Ammon's horn (tissue), 1 donor: ENCODE results near the gene KIF6.

ENCODE experiments used
- DNase-seq: peaks from one replicate; pipeline ENCODE4 v3.0.0-alpha.2; 2016; ENCODE audit warnings: low spot score

The KIF6 gene

GRCh38 chr6:39451831-39452230, 273.4 kb downstream of the KIF6 start:
- DNase-seq: no peak

DNA sequence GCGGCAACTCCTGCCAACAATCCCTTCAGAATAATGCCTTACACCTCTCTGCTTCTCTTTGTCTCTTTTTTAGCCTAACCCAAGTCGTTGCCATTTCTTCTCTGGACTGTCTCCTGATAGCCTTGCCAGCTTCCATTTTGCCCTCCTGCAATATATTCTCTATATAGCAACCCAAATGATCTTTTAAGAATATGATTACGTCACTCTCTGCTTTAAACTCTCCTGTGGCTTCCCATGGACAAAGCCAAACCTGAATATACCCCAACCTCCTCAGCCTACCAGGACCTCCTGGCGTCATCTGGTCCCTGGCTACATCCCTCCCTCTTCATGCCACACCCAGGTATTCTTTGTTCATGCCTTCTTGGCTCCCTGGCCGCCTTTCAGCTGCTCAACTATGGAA, 276.2 kb downstream of the KIF6 start:
- no peak for DNase-seq

- DNase-seq: no peak
Measured at GRCh38 chr6:39446909-39447308, 278.3 kb downstream of the KIF6 start.

DNA sequence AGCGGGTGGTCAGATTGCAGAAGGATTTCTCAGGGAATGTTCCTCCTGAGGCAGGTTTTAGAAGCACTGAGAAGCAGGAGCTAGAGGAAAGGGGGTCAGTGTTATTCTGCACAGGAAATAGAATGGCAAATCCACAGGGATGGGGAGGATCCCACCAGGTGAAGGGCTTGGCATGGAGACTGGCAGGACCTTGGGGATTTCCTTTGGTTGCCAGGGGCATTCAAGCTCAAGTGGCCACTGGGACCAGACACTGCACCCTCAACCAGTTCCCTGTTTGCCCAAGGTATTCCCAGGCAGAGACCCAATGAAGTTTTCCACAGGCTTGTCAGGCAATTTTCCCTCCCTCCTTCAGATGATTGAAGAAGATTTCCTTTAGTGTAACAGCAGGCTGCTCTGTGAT, 279.5 kb downstream of the KIF6 start:
- DNase-seq: no peak

DNA sequence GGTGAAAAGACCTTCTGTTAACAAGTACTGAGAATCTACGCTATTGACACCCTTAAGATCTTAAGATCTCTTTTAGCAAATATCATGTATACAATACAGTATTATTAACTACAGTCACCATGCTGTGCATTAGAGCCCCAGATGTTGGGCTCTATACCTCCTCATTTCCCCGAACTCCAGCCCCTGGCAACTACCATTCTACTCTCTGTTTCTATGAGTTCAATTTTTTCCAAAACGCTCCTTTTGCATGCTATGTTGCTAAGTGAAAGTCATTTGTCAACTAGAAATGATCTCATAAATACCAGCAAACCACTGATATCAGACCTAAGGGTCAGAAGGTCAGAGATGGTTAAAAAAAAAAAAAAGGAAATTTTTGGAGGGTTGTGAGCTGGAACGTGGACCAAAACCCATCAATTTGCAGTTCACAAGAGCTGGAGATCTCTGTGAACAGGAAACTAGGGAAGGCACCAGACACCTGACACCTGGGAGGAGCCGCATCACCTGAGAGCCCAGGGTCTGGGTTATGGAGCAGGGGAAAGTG, 280.7 kb downstream of the KIF6 start:
- DNase-seq: no peak

- DNase-seq: no peak
Measured at GRCh38 chr6:39441986-39442385, 283.2 kb downstream of the KIF6 start.

GRCh38 chr6:39441301-39441700, 283.9 kb downstream of the KIF6 start:
- DNase-seq: no peak

DNA sequence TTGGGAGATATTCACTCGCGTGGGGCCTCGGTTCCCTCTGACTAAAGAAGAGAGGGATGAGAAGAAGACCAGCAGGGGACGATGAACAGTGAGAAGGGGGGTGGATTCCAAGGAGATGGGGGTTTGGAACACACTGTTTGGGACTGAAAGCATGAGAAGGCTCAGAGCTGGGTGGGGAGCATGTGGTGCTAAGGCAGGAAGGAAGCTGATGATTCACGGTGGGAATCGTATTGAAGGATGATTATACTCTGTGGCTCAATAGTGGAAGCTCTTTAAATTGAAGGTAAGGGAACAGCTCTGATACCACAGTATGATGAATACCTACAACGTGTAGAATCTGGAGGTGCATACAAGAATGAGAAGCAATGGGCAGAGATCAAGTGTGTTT, 285.2 kb downstream of the KIF6 start:
- no peak for DNase-seq

GRCh38 chr6:39439342-39440038, 285.7 kb downstream of the KIF6 start:
- no peak for DNase-seq

DNA sequence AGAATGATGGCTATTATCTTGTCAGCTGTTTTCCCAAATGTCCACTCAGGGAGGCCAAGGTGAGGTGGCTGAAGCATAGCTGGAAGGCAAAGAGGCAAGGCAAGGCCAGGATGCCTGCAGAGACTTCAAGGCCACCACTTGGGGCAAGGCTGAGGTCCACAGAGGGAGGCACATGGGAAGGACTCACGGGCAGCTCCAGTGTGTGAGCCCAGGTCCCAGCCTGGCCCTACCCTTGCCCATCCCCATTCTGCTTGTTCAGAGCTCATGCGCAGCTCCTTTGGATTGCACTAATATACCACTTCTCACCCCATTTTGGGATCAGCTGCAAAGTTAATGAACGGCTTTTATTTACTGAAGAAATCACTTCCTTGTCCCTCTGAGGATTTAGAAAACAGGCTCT, 291.6 kb downstream of the KIF6 start:
- DNase-seq: no peak

- no peak for DNase-seq
Measured at GRCh38 chr6:39432330-39433025, 292.7 kb downstream of the KIF6 start.

- DNase-seq: peak; percentile 86
Measured at GRCh38 chr6:39430871-39431523, 294.2 kb downstream of the KIF6 start.

DNA sequence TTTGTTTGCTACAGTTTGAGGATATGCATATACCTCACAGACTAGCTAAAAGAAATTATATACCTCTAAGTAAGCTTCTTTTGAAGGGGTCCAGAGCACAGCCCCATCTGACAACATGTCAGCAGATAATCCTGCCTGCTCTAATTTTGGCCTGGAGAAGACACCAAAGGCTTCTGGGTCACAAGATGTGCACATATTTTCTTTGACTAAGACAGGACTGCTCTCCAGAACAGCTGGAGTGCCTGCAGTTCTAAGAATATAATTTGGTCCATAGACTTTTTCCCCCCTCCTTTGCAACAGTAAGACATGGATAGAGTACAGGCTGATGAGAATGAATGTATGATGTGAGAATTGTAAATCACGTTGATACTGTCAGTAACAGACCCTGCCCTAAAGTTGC, 294.8 kb downstream of the KIF6 start:
- DNase-seq: no peak

- no peak for DNase-seq
Measured at GRCh38 chr6:39428816-39429215, 296.4 kb downstream of the KIF6 start.

- no peak for DNase-seq
Measured at GRCh38 chr6:39428152-39428551, 297.1 kb downstream of the KIF6 start.

DNA sequence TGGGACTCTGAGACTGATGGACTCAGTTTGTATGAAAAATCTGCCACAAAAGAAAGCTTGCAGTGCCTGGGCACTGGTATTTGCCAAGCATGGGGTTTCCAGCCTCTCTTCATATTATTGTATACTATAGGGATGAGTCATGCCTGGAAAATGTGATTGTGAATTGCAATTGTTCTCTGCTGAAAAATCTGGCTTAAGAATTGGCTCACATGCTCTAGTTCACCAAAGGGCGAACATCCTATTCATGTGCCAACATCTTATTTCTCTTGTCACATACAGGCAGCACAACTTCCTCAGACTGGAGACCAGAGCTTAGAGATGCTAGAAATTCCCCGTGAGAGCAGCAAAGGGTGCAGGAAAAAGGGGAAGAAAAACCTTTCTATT, 299.1 kb downstream of the KIF6 start:
- DNase-seq: peak; percentile 36

DNA sequence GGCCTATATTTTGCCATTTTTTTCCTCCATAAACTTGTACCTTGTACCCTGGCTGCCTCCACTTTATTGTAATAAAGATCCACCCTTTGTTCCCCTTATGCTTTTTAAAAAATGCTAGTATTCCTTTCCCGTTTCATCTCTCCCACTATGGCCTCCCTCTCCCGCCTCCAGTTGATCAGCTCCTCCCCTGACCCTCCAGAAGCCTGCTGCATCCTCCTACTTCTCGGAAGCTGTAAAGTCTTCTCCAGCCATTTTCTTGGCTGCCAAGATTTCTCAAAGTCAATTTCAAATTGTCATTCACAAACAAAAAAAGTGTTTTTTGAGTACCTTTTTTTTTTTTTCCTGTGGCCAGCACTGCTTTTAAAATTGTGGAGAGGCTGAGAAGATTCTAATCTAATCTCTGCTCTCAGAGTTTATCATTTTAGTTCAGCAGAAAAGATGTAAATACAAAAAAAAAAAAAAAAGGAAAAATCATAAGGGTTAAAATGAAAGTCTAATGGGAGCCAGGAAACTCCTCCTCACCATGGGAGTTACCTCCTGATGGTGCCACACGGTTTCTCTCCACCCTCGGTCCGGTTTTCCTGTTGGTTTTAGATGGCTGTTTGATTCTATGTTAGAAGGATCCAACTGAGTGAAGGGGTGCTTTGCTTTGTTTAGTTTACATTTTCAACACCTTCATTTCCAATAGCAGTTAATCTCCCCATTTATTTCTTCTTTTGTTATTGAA, 299.7 kb downstream of the KIF6 start:
- DNase-seq: no peak

- DNase-seq: no peak
Measured at GRCh38 chr6:39424831-39425230, 300.4 kb downstream of the KIF6 start.

- no peak for DNase-seq
Measured at GRCh38 chr6:39422238-39422637, 303.0 kb downstream of the KIF6 start.

DNA sequence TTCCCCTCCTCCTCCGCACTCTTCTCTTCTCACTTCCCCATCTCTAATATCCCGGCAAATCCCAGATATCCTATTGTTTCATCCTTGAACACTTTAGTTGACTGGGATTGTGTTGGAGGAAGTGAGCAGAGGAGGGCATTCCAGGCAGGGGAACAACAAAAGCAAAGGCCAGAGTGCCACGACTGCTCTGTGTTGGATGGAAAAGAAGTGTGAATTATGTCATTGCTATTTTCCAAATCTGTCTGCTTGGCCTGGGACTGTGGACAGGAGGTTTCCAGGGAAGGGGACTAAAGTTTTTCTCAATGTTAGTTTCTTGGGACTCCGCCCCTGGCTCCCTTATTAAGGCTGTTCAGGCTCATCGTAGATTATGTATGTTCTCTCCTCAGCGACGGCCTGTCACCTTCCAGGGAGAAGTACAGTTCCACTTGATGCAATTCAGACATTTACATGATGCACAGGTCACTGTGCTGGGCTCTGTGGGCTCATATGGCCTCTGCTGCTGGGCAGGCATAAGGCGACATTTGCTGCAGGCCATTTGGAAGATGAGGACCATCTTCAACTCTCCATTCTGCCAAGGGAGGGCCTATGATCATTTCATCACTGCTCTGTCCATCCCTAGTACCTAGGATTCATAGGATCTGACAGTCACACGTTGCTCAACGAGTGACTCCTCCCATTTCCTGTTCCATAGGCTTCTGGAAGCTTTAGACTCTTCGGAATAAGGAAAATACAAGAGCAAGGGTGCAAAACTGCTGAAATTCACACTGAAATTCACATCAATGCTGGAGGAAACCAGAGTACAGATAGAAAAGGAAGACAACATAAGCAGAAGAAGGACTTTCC, 303.6 kb downstream of the KIF6 start:
- DNase-seq: no peak
